Thyroid gland (tissue), 4 donors: Measurements from ENCODE around the gene NOCT. TPM values are rescaled to one million over a fixed set of nuclear protein-coding genes. Genes with fewer than 3 reads are reported as not detected.
A peak's percentile ranks its signal among the peaks of the same experiment; 100 is the strongest.

Experiments
- DNase-seq, 2 donors: peaks; one replicate each; pipeline ENCODE4 v3.0.0-alpha.2; 2019
- H3K27ac ChIP-seq, 3 donors: fragments of 200-600 bp; sonication (generic); 1 replicate in 2 of 3; 2 replicates in 1 of 3; pipeline ENCODE4 v1.5.1; 2016 to 2019; ENCODE audit warnings: mild to moderate bottlenecking in 1 of 3, moderate library complexity in 1 of 3
- H3K27me3 ChIP-seq: fragments of 200-600 bp; sonication (generic); one replicate; pipeline ENCODE4 v1.5.1; 2019
- H3K36me3 ChIP-seq, 2 donors: fragments of 200-600 bp; sonication (generic); one replicate each; pipeline ENCODE4 v1.5.1; 2016 to 2019
- H3K4me1 ChIP-seq, 2 donors: fragments of 200-600 bp; sonication (generic); one replicate each; pipeline ENCODE4 v1.5.1; 2017 to 2019
- H3K4me3 ChIP-seq, 3 donors: fragments of 200-600 bp; sonication (generic); replicated peaks in 1 of 3; 1 replicate in 2 of 3; 2 replicates in 1 of 3; pipeline ENCODE4 v1.5.1; 2016; ENCODE audit warnings: mild to moderate bottlenecking in 1 of 3
- H3K9me3 ChIP-seq: fragments of 200-600 bp; sonication (generic); one replicate; pipeline ENCODE4 v1.5.1; 2017
- CTCF ChIP-seq, 6 experiments: fragments of 200-600 bp in 3 of 6; fragments of 450-650 bp in 3 of 6; sonication (generic) in 3 of 6; IDR thresholded peaks; one replicate each; pipeline ENCODE4 v1.5.1; 2016 to 2019; ENCODE audit warnings: antibody characterized with exemption in 6 of 6, mild to moderate bottlenecking in 2 of 6, inconsistent platforms in 1 of 6, moderate library complexity in 1 of 6
- POLR2A ChIP-seq, 2 donors: fragments of 450-650 bp; IDR thresholded peaks; one replicate each; pipeline ENCODE4 v1.6.1; 2017; ENCODE audit warnings: antibody characterized with exemption in 2 of 2, mild to moderate bottlenecking in 2 of 2, moderate library complexity in 1 of 2
- WGBS, 2 donors: methylation state at CpG; one replicate each; pipeline ENCODE4 v1.1.5; 2017; 5-methylcytosine and 5-hydroxymethylcytosine counted together
- intact Hi-C: fragments of 100-400 bp; cut with DNase I; formaldehyde crosslinking; loops from one replicate; pipeline ENCODE4 v1.15.1; 2023
- total RNA-seq, 4 donors: library from RNA; depleted of rRNA; stranded (reverse); fragments of >200 nt; gene quantifications; one replicate each; pipeline ENCODE4 v1.2.3, GENCODE V29; 2016

NOCT gene
- total RNA-seq, 4 donors from 2014 or later, result 4.0 to 11.5 (median 6.6) TPM

GRCh38 chr4:139082750-139083606, 67.4 kb downstream of the NOCT start:
- H3K4me3 ChIP-seq, result peak overlapping the region; percentile 69 to 99 (median 70)
- DNase-seq, result peak; percentile 97
- H3K4me1 ChIP-seq, result peaks cover 10 to 21% of the 10 kb centered on the region in 2 donors
- TF ChIP-seq POLR2A (IDR thresholded peaks at IDR 0.05) (peak in 1 of 2 donors; percentile 61), CTCF (IDR thresholded peaks at IDR 0.05) (no peak)
- H3K9me3 ChIP-seq, result no peaks in the 10 kb centered on the region
- H3K27ac ChIP-seq, result peak overlapping the region; percentile 81 to 93 (median 90)
- H3K27me3 ChIP-seq, result no peaks in the 10 kb centered on the region
- 0 to 1% methylated on average over 35 to 38 of the region's 38 CpGs for WGBS, 2 donors
- no peaks in the 10 kb centered on the region for H3K36me3 ChIP-seq
- intact Hi-C loops, result loop anchor here (5.0 to 10.0 kb wide), 2 partner anchors 48 to 94 kb away; partner anchors contain the start of gene ELF2

- Histone ChIP-seq H3K9me3 (no peaks in the 10 kb centered on the region), H3K4me3 (peak overlapping the region; percentile 69 to 99 (median 70)), H3K4me1 (peaks cover 7 to 16% of the 10 kb centered on the region in 2 donors), H3K36me3 (no peaks in the 10 kb centered on the region), H3K27me3 (no peaks in the 10 kb centered on the region), H3K27ac (peak overlapping the region; percentile 81 to 93 (median 90))
- intact Hi-C loops, result loop anchor here (5.0 to 10.0 kb wide), 2 partner anchors 49 to 94 kb away; partner anchors contain the start of gene ELF2
- 0 to 1% methylated on average over 9 to 21 of the region's 34 CpGs for WGBS, 2 donors
- TF ChIP-seq POLR2A (IDR thresholded peaks at IDR 0.05) (no peak), CTCF (IDR thresholded peaks at IDR 0.05) (peak in 1 of 6 experiments; percentile 16)
- peak; percentile 60 to 65 for DNase-seq
Measured at GRCh38 chr4:139083607-139083955, 68.0 kb downstream of the NOCT start.

- peak; percentile 94 for DNase-seq
- Histone ChIP-seq H3K4me1 (peaks cover 7 to 16% of the 10 kb centered on the region in 2 donors), H3K27ac (peak overlapping the region; percentile 81 to 93 (median 90)), H3K9me3 (no peaks in the 10 kb centered on the region), H3K4me3 (peak overlapping the region; percentile 69 to 99 (median 70)), H3K36me3 (no peaks in the 10 kb centered on the region), H3K27me3 (no peaks in the 10 kb centered on the region)
- intact Hi-C loops, result loop anchor here (5.0 to 10.0 kb wide), 2 partner anchors 49 to 93 kb away; partner anchors contain the start of gene ELF2
- TF ChIP-seq CTCF (IDR thresholded peaks at IDR 0.05) (peak in 4 of 6 experiments; percentile 14 to 43 (median 36)), POLR2A (IDR thresholded peaks at IDR 0.05) (peak in 1 of 2 donors; percentile 79)
- WGBS, 2 donors, result 0 to 1% methylated on average over 19 to 20 of the region's 68 CpGs
Measured at GRCh38 chr4:139083956-139084803, 68.6 kb downstream of the NOCT start.

- 1 to 3% methylated on average over 2 of the region's 2 CpGs for WGBS, 2 donors
- no peak for TF ChIP-seq CTCF (IDR thresholded peaks at IDR 0.05)
- no peak for TF ChIP-seq POLR2A (IDR thresholded peaks at IDR 0.05)
- Histone ChIP-seq H3K4me1 (peaks cover 7 to 16% of the 10 kb centered on the region in 2 donors), H3K9me3 (no peaks in the 10 kb centered on the region), H3K36me3 (no peaks in the 10 kb centered on the region), H3K4me3 (peak overlapping the region; percentile 69 to 99 (median 70)), H3K27me3 (no peaks in the 10 kb centered on the region), H3K27ac (peak overlapping the region; percentile 81 to 93 (median 90))
- no peak for DNase-seq
- intact Hi-C loops, result loop anchor here (5.0 to 10.0 kb wide), 2 partner anchors 50 to 93 kb away; partner anchors contain the start of gene ELF2
Measured at GRCh38 chr4:139084804-139085093, 69.2 kb downstream of the NOCT start.
